Measurements from ENCODE around the gene STAG1. TPM values are rescaled to one million over a fixed set of nuclear protein-coding genes. Genes with fewer than 3 reads are reported as not detected.
"Not testable (repeated sequence)": the region's sequence is repeated elsewhere in the genome, so short reads cannot be mapped to it uniquely, and the experiment has no call there.

STAG1 gene
- polyA plus RNA-seq, 2 of the 4 experiments (the other 2 are of a cell fraction): 12.8 to 19.2 TPM

GRCh38 chr3:136336329-136337100 lies 415.7 kb downstream of the STAG1 start:
- no peak overlapping the region for H3K4me2 ChIP-seq
- no peak overlapping the region for H3K4me3 ChIP-seq
- no peak for DNase-seq (ENCODE audit: low read depth in 1 of 2, low spot score in 1 of 2)
- H3K9me3 ChIP-seq: no peaks in the 10 kb centered on the region
- POLR2A ChIA-PET: no interaction called here
- FAIRE-seq: no peak
- TF ChIP-seq KDM1A (IDR thresholded peaks at IDR 0.05; ENCODE audit: low read depth) (no peak), ZC3H11A (IDR thresholded peaks at IDR 0.05) (no peak), JUNB (IDR thresholded peaks at IDR 0.05) (no peak), SREBF2 (IDR thresholded peaks at IDR 0.05) (no peak), EHF (CRISPR knock-in tag; IDR thresholded peaks at IDR 0.05) (no peak), ZSCAN20 (CRISPR knock-in tag; IDR thresholded peaks at IDR 0.05) (no peak), CHD2 (IDR thresholded peaks at IDR 0.05; ENCODE audit: low read length, partially characterized antibody) (no peak), HOXB5 (CRISPR knock-in tag; IDR thresholded peaks at IDR 0.05) (no peak), HEYL (CRISPR knock-in tag; IDR thresholded peaks at IDR 0.05) (no peak)
- peaks cover 13% of the 10 kb centered on the region; the same call in 1 of the 3 replicates for H3K4me1 ChIP-seq
- CTCF ChIA-PET: interaction anchor here (1.2 to 1.8 kb wide), 3 partner anchors 13 to 416 kb away, joined by 3 to 7 read pairs (median 3); partner anchors contain the start of gene STAG1
- no peak for ATAC-seq
- whole genome bisulfite sequencing (ENCODE audit: missing lambda C conversion rate): 91% methylated on average over 4 of the region's 4 CpGs
- no peak overlapping the region for H3K27ac ChIP-seq

GRCh38 chr3:136334726-136335125 lies 417.5 kb downstream of the STAG1 start:
- H3K4me2 ChIP-seq; H3K27ac ChIP-seq; H3K9me3 ChIP-seq; H3K4me3 ChIP-seq; DNase-seq (ENCODE audit: low read depth in 1 of 2, low spot score in 1 of 2); ATAC-seq; POLR2A ChIA-PET; FAIRE-seq: not testable (repeated sequence)
- 90% methylated on average over 4 of the region's 6 CpGs for WGBS (ENCODE audit: missing lambda C conversion rate)
- peaks cover 13% of the 10 kb centered on the region; the same call in 1 of the 3 replicates for H3K4me1 ChIP-seq
- CTCF ChIA-PET: interaction anchor here (0.8 to 1.4 kb wide), 3 partner anchors 8 to 679 kb away, joined by 3 read pairs; no protein-coding TSS in a partner anchor

DNA sequence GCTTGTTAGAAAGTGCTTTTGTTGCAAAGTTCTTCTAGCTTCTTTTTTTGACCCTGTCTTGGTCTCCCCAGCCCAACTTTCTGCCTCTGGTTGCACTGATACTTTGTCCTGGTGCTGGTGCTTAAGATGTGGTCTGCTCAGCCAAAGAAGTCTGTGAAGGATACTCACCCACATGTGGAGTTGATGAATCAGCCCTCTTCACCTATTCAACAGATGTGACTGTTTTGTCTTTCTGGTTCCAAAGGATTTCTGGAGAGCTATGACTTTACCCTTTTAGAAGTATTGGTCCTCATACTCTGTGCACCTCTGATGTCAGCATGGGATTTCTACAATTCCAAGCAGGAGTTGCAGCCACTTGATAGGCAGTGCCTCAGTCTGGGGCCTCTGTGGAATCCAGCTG lies 418.0 kb downstream of the STAG1 start:
- no peak for ATAC-seq
- H3K27ac ChIP-seq: no peak overlapping the region
- CTCF ChIA-PET: interaction anchor here (0.8 to 1.4 kb wide), 2 partner anchors 9 to 680 kb away, joined by 3 read pairs; no protein-coding TSS in a partner anchor
- TF ChIP-seq GATA3 (IDR thresholded peaks at IDR 0.05; ENCODE audit: borderline replicate concordance): no peak
- no peak for TF ChIP-seq NR3C1 (IDR thresholded peaks at IDR 0.05)
- TF ChIP-seq MYC (IDR thresholded peaks at IDR 0.05; ENCODE audit: borderline replicate concordance, low read length): no peak
- no peak for TF ChIP-seq CHD2 (IDR thresholded peaks at IDR 0.05; ENCODE audit: low read length, partially characterized antibody)
- TF ChIP-seq, protein P1, sequence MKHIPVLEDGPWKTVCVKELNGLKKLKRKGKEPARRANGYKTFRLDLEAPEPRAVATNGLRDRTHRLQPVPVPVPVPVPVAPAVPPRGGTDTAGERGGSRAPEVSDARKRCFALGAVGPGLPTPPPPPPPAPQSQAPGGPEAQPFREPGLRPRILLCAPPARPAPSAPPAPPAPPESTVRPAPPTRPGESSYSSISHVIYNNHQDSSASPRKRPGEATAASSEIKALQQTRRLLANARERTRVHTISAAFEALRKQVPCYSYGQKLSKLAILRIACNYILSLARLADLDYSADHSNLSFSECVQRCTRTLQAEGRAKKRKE (CRISPR knock-in tag; IDR thresholded peaks at IDR 0.05; ENCODE audit: low read depth): no peak
- TF ChIP-seq JUNB (IDR thresholded peaks at IDR 0.05): no peak
- no peak for TF ChIP-seq PHF8 (IDR thresholded peaks at IDR 0.05; ENCODE audit: borderline replicate concordance, low read depth)
- TF ChIP-seq FOSL2 (IDR thresholded peaks at IDR 0.05): no peak
- TF ChIP-seq FOSL2 (CRISPR knock-in tag; IDR thresholded peaks at IDR 0.05): no peak
- TF ChIP-seq POLR2A (IDR thresholded peaks at IDR 0.05; ENCODE audit: low read length): no peak
- TF ChIP-seq KDM1A (IDR thresholded peaks at IDR 0.05; ENCODE audit: low read depth): no peak
- no peak for TF ChIP-seq MAX (IDR thresholded peaks at IDR 0.05)
- H3K9me3 ChIP-seq: no peaks in the 10 kb centered on the region
- H3K4me2 ChIP-seq: no peak overlapping the region
- no peak for DNase-seq (ENCODE audit: low read depth in 1 of 2, low spot score in 1 of 2)
- POLR2A ChIA-PET: no interaction called here
- no peak overlapping the region for H3K4me3 ChIP-seq
- no peak for FAIRE-seq
- H3K4me1 ChIP-seq: peaks cover 13% of the 10 kb centered on the region; the same call in 1 of the 3 replicates

GRCh38 chr3:136332776-136333175 lies 419.4 kb downstream of the STAG1 start:
- Histone ChIP-seq H3K9me3 (no peaks in the 10 kb centered on the region), H3K4me1 (peaks cover 13% of the 10 kb centered on the region; the same call in 1 of the 3 replicates), H3K27ac (peak overlapping the region in 1 of 2 experiments; percentile 37; a peak in 2 of 6 replicates), H3K4me3 (no peak overlapping the region), H3K4me2 (no peak overlapping the region)
- TF ChIP-seq NR3C1 (IDR thresholded peaks at IDR 0.05) (no peak), CHD2 (IDR thresholded peaks at IDR 0.05; ENCODE audit: low read length, partially characterized antibody) (no peak), HEYL (CRISPR knock-in tag; IDR thresholded peaks at IDR 0.05) (no peak), TP53 (CRISPR knock-in tag; IDR thresholded peaks at IDR 0.05) (no peak), MAFK (IDR thresholded peaks at IDR 0.05; ENCODE audit: partially characterized antibody) (no peak), MAX (IDR thresholded peaks at IDR 0.05) (no peak)
- ChIA-PET CTCF (interaction anchor here (0.6 kb wide), 1 partner anchor 261 kb away, joined by 3 read pairs; no protein-coding TSS in a partner anchor), POLR2A (no interaction called here)
- FAIRE-seq (no peak), DNase-seq (ENCODE audit: low read depth in 1 of 2, low spot score in 1 of 2) (peak in 1 of 2 experiments; percentile 22), ATAC-seq (peak; percentile 68 to 72; a peak in 5 of 6 replicates)
